Fibroblast of mammary gland (primary cell): ENCODE measurements around the gene SVIL.
"Not testable (repeated sequence)": the region's sequence is repeated elsewhere in the genome, so short reads cannot be mapped to it uniquely, and the experiment has no call there.

ENCODE experiments used
- DNase-seq: peaks from one replicate; pipeline ENCODE4 v3.0.0-alpha.2; 2010; ENCODE audit warnings: low read depth
- H3K4me3 ChIP-seq: 2 replicates; pipeline ENCODE4 v1.5.1; 2011; ENCODE audit warnings: low read depth, mild to moderate bottlenecking, low read length, moderate library complexity; ENCODE audit not compliant: control insufficient read depth
- CTCF ChIP-seq: conservative IDR thresholded peaks from 2 replicates; pipeline ENCODE4 v1.5.1; 2011; ENCODE audit warnings: low read depth, low read length, inconsistent platforms; ENCODE audit not compliant: control insufficient read depth, insufficient read depth

SVIL gene

GRCh38 chr10:29470355-29470705 is 164.4 kb downstream of the SVIL start:
- peak; percentile 50 for TF ChIP-seq CTCF
- no peak overlapping the region for H3K4me3 ChIP-seq
- peak; percentile 19 for DNase-seq

- TF ChIP-seq CTCF = no peak
- no peak overlapping the region for H3K4me3 ChIP-seq
- no peak for DNase-seq
These were observed 165.1 kb downstream of the SVIL start for GRCh38 chr10:29469481-29470354.

DNA sequence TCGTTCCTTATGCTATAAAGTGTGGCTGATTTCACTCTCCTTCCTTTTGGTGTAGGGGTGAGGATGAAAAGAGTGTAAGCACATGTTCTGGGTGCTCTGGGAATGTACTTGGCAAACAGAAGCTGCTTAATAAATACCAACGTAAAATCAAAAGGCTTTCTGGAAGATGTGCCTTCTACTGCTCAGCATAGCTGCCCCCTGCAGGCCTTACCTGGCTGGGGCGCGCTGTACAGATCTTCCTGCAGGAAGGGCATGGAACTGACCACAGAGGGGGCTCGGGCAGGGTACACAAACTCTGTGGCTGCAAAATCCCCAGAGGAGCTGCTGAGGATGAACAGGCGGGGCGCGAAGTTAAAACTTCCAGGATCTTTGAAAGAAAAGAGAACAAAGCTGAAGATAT is 169.4 kb downstream of the SVIL start:
- TF ChIP-seq CTCF = peak; percentile 36
- no peak overlapping the region for H3K4me3 ChIP-seq
- no peak for DNase-seq

DNA sequence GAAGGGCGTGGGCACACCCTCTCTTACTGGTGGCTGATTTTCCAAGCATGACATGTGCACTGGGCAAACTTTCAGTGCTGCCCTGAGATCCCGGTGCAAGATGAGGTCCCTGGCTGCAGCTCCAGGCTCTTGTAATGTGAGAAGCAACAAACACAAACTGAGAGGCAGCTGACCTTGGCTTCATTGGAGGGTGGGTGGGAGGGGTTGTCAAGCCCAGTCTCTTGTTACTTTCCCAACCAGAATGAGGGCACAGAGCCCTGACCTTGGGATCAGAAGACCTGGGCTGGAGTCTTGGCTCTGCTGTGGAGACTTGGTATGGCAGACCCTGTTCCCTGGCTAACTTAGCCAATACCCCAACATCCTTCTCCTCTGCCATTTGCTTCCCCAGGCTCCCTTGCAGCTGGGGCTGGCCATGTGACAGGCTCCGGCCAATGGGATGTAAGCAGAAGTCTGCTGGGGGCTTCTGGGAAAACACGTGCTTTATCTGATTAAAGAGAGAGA is 170.1 kb downstream of the SVIL start:
- not testable (repeated sequence) for DNase-seq, H3K4me3 ChIP-seq

GRCh38 chr10:29461042-29461441 is 173.7 kb downstream of the SVIL start:
- DNase-seq = no peak
- TF ChIP-seq CTCF = no peak
- no peak overlapping the region for H3K4me3 ChIP-seq

DNA sequence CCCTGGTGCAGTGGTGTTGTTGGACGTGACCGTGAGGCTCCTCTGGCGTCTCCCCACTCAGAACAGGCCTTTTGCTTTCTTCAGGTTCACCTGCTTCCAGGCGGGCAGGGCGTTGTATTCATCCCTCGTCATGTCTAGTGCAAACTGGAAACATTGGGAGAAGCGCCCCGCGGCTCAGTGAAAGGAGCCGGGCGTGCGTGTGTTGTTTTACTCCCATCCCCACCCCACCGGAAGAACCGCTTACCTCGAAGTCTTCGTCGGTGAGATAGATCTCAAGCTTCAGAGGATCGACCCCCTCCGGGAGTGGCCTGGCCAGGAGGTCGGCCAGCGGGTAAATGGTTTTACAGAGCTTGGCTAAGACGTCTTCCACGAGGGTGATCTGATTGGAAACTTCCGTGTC is 176.6 kb downstream of the SVIL start:
- not testable (repeated sequence) for H3K4me3 ChIP-seq, DNase-seq

DNA sequence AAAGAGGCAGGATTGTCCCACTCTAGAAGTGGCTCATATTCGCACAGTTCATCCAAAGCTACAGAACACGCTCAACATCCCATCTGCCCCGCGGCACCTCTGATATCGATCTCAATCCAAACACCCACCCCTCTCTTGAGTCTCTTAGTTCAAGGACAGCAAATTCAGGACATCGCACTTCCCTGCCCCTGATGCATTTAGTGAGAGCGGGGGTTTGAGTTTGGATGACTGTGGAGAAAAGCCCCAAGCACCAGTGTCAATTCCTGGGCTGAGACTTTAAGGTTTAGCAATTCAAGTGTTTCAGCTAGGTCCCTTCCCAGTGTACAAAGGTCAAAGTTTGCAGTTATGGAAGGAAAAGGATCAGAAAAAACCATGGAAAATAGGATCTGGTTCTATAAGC is 179.7 kb downstream of the SVIL start:
- TF ChIP-seq CTCF = no peak
- DNase-seq = no peak
- H3K4me3 ChIP-seq = no peak overlapping the region

DNA sequence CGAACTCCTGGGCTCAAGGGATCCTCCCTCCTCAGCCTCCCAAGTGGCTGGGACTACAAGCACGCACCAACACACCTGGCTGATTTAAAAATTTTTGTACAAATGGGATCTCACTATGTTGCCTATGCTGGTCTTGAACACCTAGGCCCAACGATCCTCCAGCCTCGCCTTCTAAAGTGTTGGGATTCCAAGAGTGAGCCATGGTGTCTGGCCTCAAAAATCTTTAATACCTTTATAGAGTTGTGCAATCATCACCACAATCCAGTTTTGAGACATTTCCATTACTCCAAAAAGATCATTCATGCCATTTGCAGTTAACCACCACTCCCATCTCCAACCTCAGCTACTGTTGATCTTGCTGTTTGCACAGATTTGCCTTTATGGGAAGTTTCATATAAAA is 180.5 kb downstream of the SVIL start:
- no peak for TF ChIP-seq CTCF
- H3K4me3 ChIP-seq = no peak overlapping the region
- DNase-seq = no peak
